ENCODE results near the gene UNC13B.
"Not testable (repeated sequence)": the region's sequence is repeated elsewhere in the genome, so short reads cannot be mapped to it uniquely, and the experiment has no call there.

Gene UNC13B

DNA sequence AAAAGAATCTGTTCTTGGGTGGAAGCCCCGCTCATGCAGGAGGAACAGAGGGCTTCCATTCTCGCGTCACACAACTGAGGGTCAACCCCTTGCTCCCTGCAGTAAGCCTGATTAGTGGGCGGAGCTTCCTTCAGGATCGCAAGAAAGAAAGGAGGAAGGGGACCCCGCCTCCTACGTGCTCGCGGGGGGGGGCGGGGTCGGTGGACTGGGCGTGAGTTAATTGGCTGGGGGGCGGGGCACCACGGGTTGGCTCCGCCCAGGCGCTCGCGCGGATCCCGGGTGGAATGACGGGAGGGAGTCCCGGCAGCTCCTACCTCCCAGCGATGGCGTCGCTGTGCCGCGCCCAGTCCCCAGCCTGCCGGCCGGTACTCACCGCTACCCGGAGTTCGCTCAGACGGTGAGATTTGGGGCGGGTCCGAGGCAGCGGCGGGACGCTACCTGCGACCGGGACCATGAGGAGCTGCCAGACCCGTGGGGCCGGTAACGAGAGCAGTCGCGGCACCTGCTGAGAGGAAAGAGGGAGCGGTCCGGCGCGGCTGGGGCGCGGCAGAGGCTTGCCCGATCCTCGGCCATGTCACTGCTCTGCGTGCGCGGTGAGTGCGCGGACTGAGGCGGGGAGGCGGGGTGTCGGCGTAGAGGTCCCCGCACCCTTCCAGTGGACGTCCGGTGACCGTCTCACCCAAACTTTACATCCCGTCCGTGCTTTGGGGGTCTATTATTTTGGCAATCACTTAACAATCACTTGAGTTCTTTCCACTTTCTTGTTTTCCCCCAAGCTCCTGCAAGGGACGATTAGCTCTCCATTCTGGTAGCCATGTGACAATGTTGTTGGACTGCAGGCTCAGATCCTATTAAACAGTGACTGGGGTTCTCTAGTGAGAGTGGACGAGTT, at the start of gene UNC13B:
TSS of gene UNC13B (plus strand) at position 297 of the 892 bp plus-strand sequence. CDS start at position 572, 275 bp downstream.
- peak; percentile 77 for DNase-seq (ENCODE audit: low spot score)

DNA sequence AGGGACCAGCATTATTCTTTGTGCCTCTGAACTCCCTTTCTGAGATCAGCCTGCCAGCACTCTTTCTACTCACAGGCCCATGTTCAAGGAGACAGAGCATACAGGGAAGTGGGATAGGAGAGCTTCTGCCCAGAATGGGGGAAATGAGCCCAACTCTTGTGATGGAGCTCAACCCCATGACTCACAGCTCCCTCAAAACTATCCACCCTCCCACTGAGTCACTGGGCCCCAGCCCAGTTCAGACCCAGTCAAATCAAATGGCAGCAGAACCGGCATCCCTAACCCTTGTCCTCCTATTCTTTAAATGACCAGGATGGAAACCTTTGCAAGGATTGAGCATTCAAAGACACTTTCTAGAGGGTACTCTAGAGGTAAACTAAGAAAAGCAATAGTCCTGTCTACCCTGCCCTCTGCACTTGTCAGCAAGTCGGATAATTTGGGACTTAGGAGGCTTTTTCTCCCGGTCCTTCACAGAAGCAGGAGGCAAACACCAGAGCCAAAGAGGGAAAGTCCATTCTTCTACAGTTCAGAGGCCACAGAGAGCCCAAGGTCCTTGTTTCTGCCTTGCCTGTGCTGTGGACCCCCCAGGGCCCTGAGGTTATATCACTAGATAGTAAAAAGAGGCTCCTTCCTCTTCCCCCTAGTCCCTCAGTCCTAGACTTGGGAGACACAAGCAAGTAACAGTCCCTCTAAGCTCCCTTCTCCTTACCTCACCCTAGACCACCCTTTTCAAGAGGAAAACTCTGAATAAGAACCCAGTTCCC, 49.4 kb upstream of the UNC13B start:
- peak; percentile 86 for DNase-seq (ENCODE audit: low spot score)

DNA sequence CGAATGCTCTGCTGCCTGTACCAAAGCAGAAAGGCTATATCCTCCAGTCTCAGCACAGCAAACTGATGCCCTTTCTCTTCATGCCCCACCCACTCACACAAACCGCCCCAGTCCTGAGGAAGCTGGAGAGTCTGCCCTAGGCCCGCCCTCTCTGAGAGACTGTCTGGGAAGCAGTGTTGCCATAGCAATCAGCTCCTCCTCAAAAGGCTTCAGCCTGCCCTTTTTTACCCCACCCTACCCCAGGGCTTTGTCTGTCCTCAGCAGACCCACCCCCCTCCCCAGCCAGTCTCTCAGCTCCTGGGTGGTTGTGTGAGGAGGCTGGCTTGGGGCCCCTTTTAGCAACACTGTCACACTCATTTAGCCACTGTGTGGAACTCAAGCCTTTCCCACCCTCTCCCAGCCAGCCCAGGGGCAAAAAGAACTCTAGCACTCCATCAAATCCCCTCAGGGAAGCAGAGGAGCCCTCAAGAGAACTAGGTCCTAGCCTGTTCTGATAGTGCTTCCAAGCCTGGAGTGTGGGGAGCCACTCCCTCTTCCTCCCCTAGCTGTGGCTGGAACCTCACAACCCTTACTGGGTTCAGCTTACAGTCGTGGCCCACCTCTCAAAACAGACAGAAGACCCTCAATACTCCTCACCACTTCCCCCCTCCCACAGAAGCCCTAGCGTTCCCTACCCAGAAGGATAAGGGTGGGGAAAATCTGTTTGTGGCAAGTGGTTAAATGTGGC, 47.5 kb upstream of the UNC13B start:
- peak; percentile 87 for DNase-seq (ENCODE audit: low spot score)

DNA sequence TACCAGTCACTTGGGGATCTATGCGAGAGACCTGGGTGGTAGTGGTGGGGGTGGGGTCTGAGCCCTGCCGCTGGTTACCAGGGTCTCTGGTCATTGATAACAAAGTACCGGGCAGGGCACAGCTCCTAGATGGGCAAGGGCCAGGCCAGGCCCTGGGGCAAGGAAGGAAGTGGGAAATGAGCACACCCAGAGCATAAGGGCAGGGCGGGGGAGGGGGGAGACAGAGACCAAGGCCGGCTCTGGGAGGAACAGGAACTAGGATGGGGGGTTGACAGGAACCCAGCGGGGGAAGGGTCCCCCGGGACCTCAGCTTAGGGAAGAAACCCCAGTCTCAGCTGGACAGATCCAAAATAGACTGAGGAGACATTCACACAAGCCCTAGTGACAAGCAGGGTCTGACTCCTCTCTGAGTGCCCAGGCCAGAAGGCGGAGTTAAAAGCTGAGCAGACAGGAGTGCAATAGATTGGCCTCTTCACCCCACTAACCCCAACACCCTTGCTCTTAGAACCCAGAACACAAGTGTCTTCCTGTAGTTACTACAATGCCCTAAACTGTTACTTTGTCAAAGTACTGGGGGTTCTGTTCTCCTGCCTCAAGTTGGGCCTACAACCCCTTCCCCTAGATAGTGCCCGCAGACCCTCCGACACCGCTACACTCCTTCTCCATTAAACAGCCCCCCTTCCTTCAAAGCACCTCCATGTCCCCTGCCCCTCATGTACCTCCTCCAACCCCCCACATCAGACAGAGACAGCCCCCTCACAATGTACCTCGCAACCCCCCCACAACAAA, 46.8 kb upstream of the UNC13B start:
- peak; percentile 80 for DNase-seq (ENCODE audit: low spot score)

DNA sequence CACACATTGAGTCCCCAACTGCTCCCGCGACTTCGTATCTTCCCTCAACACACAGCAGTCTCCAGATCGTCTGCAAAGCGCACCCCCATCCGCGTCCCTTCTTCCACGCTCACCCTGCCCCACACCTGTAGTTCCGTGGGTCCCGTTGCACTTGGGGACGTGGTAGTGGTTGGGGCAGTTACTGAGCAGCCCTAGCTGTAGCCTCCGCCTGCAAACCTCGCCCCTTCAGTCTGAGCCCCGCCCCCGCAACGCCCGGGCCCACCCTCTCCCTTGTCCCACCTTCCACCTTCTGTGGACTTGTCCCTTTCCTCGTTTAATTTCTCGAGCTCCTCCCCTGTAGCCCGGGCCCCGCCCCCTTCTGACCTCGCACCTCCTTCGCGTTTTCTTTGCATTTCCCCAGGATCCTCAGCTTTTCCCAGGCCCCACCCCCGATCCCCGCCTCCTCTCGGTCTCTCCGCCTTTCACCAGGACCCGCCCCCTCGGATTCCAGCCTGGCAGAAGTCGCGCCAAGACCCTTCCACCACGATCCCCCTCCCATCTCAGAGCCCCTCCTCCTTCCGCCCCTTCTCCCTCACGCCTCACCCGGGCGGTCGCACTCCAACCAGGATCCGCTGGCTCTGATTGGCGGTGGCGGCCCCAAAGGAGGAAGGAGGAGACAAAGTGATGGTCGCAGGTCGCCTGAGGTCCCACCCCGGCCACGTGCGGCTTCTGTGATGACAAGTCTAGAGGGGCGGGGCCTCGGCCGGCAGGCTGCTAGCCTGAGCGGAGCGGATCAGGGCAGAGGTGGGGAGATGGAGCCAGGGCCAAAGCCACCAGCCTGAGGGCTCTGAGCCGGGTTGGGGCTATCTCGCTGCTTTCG, 45.9 kb upstream of the UNC13B start, which contains the start of gene ATOSB:
TSS of gene ATOSB (minus strand) at position 183 of the 859 bp plus-strand sequence. CDS start 7,588 bp downstream, outside the sequence.
- DNase-seq (ENCODE audit: low spot score), result peak; percentile 96

DNA sequence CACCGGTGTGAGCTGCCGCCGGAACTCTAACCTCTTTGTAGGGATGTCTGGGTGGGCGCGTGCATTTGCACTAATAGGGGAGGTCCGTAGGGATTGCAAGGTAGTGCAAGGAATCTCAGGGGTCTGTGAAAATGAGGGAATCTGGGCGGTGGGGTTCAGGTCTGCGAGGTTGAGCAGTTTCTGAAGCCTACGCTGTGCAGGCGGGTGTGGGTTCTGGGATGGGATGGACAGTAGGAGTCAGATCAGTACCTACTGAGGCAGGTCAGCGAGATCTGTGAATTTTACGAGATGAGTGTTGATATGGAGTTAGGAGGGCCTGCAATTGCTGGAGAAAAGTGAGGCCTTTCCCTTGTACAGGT, 45.3 kb upstream of the UNC13B start:
- no peak for DNase-seq (ENCODE audit: low spot score)

DNA sequence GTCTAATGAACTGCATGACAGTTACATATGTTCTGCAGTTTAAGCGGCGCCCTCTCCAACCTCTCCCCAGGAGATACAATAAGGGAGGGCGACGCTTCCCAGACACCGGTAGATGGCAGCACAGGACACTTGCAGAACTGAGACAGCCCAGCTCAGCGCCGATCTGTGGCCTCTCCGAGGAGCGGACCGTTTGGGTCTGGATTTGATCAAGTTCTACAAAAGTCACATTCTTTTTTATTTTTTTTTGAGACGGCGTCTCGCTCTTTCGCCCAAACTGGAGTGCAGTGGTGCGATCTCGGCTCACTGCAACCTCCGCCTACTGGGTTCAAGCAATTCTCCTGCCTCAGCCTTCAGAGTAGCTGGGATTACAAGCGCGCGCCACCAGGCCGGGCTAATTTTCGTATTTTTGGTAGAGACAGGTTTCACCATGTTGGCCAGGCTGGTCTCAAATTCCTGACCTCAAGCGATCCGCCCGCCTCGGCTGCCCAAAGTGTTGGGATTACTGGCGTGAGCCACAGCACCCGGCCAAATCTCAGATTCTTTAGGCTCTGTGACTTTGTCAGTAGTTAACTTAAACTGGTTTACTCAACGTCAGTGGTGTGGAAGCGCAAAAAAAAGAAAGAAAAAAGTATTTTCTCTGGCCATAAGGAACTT, 44.8 kb upstream of the UNC13B start:
- peak; percentile 94 for DNase-seq (ENCODE audit: low spot score)

DNA sequence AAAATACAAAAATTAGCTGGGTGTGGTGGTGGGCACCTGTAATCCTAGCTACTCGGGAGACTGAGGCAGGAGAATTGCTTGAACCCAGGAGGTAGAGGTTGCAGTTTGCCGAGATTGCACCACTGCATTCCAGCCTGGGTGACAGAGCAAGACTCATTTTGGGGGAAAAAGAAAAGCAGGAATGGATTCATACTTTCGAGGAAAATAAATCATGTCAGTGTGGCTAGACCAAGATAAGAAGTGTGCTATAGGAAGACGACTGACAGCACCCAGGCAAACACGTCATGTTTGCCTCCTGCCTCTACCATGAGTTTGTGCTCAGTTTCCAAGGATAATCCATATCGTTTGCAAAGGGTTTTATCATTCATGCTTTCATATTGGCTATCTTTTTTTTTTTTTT, 26.9 kb upstream of the UNC13B start:
- no peak for DNase-seq (ENCODE audit: low spot score)

DNA sequence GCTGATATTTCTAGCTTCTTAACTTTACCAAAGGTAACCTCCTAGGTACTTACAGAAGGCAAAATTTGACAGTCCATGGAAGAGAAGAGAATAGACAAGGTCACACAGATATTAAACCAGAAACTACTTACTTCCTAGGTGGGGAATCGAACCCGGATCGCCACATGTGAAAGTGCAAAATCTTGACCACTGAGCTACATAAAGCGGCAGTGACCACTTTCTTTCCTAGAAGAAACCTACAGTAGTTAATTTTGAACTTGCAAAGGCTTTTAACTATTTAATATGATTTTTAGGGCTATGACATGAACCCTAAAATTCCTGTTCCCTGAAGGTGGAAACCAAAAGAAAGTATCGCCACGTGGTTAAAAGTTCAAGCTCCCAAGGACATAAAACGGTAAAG, 25.8 kb upstream of the UNC13B start:
- DNase-seq (ENCODE audit: low spot score), result no peak

DNA sequence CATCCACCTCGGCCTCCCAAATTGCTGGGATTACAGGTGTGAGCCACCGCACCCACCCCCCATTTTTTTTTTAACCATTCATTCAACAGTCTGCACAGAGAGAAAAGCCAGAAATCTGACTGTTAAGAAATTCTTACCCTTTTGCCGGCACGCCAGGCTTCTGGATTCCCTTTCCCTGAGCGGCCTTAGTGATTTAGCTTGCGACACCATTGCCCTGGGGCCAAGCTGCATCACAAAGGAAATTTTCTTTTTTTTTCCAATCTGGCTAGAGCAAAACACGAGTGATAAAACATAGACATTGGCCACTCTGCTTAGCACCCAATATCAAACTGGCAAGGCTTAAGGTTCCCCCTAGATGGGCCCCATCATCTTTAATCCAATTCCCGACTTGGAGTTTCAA, 24.9 kb upstream of the UNC13B start:
- no peak for DNase-seq (ENCODE audit: low spot score)

DNA sequence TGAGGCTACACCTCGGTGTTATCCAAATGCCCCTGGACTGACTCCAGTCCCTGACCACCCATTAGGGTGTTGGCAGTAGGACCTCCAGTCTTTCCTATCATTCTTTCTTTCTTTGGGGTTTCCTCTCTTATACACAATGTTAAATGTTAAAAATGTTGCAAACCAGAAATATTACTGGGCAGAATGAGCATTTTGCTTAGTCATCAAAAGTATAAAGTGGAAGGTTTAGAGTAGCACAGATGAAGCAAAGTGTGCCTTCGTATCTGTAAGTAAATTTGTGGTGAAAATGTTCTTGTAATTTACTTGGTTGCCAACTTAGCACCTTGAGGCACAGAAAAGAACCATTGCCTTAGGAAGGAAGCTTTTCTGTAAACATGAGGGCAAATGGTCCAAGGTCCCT, 21.7 kb upstream of the UNC13B start:
- DNase-seq (ENCODE audit: low spot score), result no peak

DNA sequence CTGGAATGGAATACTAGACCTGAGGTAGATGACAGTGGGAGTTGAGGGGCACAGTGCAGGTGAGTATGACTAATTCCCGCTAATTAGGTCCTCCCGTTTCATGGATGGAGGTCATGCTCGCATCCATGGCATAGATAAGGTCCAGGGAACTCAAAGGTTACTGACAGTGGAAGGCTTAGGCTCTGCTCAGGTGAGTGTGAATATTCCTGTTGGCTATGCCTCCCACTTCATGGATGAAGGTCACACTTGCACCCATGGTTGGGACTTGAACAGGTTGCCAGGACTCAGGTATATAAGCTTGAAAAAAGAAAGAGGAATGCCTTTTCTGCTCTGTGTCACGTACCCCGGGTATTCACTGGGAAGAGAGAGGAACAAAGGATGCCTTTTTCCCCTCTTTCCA, 19.8 kb upstream of the UNC13B start:
- no peak for DNase-seq (ENCODE audit: low spot score)

DNA sequence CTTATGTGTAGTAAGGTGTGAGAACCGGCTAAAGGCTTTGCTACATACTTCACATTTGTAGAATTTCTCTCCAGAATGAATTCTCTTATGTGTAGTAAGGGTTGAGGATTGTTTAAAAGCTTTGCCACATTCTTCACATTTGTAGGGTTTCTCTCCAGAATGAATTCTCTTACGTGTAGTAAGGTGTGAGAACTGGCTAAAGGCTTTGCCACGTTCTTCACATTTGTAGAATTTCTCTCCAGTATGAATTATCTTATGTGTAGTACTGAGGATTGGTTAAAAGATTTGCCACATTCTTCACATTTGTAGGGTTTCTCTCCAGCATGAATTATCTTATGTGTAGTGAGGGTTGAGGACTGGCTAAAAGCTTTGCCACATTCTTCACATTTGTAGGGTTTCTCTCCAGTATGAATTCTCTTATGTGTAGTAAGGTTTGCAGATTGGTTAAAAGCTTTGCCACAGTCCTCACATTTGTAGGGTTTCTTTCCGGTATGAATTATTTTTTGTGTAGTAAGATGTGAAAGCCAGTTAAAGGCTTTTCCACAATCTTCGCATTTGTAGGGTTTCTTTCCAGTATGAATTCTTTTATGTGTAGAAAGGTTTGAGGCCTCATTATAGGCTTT, 13.8 kb upstream of the UNC13B start:
- not testable (repeated sequence) for DNase-seq (ENCODE audit: low spot score)

DNA sequence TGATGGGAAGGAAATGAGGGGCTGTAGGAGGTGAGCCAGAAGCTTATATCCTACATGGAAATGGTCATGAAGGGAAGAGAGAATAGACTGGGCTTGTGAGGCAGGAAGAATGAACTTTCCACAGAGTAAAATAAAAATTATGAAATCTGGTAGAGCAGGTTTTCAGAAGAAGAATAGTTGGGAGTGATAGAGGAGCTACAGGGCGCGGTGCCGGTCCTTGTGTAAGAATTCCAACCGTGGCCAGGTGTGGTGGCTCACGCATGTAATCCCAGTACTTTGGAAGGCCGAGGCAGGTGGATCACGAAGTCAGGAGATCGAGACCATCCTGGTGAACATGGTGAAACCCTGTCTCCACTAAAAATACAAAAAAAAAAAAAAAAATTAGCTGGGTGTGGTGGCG, 8.9 kb upstream of the UNC13B start:
- DNase-seq (ENCODE audit: low spot score), result no peak

DNA sequence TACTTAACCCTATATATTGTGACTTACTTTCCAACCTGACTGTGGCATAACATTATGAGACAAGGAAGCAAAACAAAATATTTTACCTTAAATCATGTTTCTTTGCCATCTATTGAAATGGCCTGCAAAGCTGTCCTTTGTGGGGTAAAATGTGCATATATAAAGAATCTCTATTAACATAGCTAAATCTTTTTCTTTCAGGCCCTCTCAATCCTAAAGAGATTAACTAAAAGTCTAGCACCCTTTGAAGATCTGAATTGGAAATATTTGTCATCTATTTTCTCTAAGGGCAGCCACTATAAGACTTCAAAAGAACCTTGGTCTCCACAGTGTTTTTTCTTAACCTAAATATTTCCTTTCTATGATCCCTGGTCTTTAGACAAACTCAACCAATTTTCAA, 5.0 kb upstream of the UNC13B start:
- no peak for DNase-seq (ENCODE audit: low spot score)

DNA sequence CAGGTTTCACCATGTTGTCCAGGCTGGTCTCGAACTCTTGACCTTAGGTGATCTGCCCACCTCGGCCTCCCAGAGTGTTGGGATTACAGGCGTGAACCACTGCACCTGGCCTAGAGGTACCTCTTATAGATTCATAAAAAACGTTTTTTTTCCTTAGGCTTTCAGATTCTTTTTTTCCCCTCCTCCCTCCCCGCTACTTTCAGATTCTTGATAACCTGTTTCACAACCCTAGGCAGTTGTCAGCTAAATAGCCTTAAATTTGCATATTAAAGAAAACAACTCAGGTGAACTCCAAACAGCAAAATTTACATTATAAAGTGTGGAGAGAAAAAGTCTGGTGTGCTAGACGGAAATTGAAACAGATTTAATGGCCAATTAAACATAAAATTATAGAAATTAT, 4.0 kb upstream of the UNC13B start:
- DNase-seq (ENCODE audit: low spot score), result not testable (repeated sequence)

DNA sequence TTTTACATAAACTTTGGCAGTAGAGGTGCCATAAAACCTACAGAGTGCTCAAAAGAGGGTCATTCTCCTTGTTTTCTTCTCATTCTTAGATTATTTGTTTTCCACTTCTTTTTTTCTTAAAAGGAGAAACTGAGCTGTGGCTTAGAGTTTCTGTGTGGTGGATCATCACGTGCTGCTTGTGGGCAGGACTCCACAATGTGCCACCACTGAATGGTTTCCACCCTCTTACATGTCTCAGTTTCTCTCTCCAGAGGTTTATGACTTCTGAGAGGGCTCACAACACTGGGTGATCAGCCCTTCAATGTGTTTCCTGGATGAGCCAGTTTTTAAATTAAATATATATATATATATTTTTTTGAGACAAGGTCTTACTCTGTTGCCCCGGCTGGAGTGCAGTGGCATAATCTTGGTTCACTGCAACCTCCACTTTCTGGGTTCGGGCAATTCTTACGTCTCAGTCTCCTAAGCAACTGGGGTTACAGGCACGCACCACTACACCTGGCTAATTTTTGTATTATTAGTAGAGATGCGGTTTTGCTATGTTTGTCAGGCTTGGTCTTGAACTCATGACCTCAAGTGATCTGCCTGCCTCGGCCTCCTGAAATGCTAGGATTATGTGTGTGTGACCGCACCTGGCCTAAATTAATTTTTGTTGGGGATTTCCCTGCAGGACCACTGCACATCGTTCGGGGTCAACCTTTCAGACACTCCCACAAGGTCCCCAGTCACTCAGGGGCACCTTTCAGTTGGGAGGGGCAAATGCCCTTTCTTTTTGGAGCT, 3.1 kb upstream of the UNC13B start:
- no peak for DNase-seq (ENCODE audit: low spot score)

DNA sequence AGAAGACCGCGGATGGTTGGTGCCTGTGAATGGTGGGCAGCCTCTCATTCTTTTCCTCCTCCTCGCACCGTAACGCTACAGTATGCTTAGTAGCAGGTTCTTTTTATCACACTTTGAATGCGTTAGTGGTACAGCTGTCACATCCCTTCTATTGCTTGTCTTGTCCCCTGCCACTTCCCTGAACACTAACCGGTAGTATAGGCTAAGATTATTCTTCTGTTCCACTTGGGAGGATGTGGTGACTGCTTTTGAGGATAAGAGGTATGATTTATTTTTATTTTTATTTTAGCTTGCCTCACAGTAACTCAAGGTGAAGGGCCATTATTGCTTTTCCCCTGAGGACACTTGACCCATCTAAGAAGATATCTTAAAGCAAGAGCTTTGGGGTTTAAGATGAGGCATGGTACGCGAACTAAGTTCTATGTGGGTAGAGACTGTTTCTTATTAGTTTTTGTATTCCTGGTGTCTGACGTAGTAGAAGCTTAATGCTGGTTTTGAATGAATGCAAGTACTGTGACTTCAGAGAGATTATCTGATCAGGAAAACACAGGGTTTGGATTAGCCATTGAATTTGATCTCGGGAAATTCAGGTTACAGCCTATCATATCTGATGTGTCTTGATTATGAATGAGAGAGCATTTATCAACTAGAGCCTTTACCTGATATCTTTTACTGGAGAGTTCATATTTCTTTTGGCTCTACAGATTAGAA, 951 bp downstream of the UNC13B start:
- DNase-seq (ENCODE audit: low spot score), result no peak
